ENCODE measurements around the gene CEP104.

GRCh38 chr1:3900150-3900968, 43.3 kb upstream of the CEP104 start, which contains the start of gene C1orf174:
- TF ChIP-seq MAX (IDR thresholded peaks at IDR 0.05; ENCODE audit: low read depth, low read length) (peak; percentile 49; the same call in 1 of the 2 replicates), E4F1 (IDR thresholded peaks at IDR 0.05; ENCODE audit: borderline replicate concordance, partially characterized antibody) (no peak), ZZZ3 (IDR thresholded peaks at IDR 0.05; ENCODE audit: control insufficient read depth, insufficient read length, low read depth) (no peak), IKZF1 (conservative IDR thresholded peaks at IDR 0.05) (peak; percentile 89), BCL3 (IDR thresholded peaks at IDR 0.05; ENCODE audit: borderline replicate concordance, insufficient read depth, low read depth, low read length, poor library complexity, severe bottlenecking) (no peak), POLR2A (IDR thresholded peaks at IDR 0.05; ENCODE audit: low read depth, low read length) (peak; percentile 85), POLR2AphosphoS5 (IDR thresholded peaks at IDR 0.05; ENCODE audit: low read length) (peak; percentile 73)
